ENCODE data around the gene COX5B. TPM values are rescaled to one million over a fixed set of nuclear protein-coding genes. Genes with fewer than 3 reads are reported as not detected.

COX5B gene
- total RNA-seq, 1 donor from 2014 or later: 148 TPM

DNA sequence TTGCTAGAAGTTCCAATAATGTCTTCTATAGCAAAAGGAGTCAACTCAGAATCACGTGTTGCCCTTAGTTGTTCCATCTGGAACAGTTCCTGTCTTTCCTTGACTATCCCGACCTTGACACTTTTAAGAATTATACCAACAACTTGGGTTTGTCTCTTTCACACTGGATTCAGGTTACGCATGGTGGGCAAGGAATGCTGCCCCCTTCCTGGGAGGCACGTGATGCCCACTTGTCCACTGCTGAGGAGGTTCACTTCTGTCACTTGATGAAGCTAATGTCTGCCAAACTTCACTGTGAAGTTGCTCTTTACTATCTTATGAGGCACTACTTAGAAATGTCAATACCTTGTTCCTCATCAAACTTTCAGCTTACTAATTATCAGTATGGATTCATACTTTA, 5.3 kb downstream of the COX5B start:
- no peak for DNase-seq (ENCODE audit: low spot score)
- TF ChIP-seq EZH2phosphoT487 (IDR thresholded peaks at IDR 0.05): no peak
- TF ChIP-seq, protein P1, sequence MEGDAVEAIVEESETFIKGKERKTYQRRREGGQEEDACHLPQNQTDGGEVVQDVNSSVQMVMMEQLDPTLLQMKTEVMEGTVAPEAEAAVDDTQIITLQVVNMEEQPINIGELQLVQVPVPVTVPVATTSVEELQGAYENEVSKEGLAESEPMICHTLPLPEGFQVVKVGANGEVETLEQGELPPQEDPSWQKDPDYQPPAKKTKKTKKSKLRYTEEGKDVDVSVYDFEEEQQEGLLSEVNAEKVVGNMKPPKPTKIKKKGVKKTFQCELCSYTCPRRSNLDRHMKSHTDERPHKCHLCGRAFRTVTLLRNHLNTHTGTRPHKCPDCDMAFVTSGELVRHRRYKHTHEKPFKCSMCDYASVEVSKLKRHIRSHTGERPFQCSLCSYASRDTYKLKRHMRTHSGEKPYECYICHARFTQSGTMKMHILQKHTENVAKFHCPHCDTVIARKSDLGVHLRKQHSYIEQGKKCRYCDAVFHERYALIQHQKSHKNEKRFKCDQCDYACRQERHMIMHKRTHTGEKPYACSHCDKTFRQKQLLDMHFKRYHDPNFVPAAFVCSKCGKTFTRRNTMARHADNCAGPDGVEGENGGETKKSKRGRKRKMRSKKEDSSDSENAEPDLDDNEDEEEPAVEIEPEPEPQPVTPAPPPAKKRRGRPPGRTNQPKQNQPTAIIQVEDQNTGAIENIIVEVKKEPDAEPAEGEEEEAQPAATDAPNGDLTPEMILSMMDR (IDR thresholded peaks at IDR 0.05): no peak
- no peak for TF ChIP-seq EZH2 (IDR thresholded peaks at IDR 0.05)
- Histone ChIP-seq H2AFZ (replicated peaks) (no peak overlapping the region), H3K27ac (no peak overlapping the region), H3K9me3 (ENCODE audit: low read depth) (no peaks in the 10 kb centered on the region), H3K27me3 (no peaks in the 10 kb centered on the region), H3F3A (ENCODE audit: low read depth) (peaks cover 9% of the 10 kb centered on the region), H3K79me2 (ENCODE audit: low read depth) (peaks cover 13% of the 10 kb centered on the region), H3K4me1 (peaks cover 5% of the 10 kb centered on the region), H3K4me3 (no peak overlapping the region), H4K20me1 (ENCODE audit: low read depth) (peaks cover 6% of the 10 kb centered on the region), H3K36me3 (peaks cover 11% of the 10 kb centered on the region), H3K9ac (no peak overlapping the region), H3K4me2 (no peak overlapping the region)
- Mint-ChIP-seq H3K9me3 (peaks cover 17% of the 10 kb centered on the region), H3K36me3 (peaks cover 47% of the 10 kb centered on the region), H3K27ac (peak overlapping the region; percentile 18), H3K4me1 (peaks cover 5% of the 10 kb centered on the region), H3K27me3 (ENCODE audit: insufficient read depth, low read depth) (peaks cover 6% of the 10 kb centered on the region), H3K4me3 (no peak overlapping the region)

DNA sequence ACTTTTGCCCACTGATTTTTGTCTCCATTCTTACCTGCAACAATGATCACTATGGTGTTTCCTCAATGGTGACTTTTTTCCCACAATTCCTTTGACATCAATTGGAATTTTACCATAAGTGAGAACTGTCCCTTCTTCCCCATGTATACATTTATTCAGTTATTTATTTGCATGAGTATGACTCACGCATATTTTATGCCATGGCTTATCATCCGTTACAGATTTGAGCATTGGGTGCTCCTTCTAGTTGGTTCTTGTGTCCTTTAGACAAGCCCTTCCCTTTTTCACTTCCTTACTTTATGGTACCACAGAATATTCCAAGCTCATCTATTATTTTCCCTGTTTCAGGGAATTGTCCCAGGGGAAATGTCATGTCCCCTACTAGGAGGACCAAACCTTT, 7.6 kb downstream of the COX5B start:
- H2AFZ ChIP-seq (replicated peaks): no peak overlapping the region

DNA sequence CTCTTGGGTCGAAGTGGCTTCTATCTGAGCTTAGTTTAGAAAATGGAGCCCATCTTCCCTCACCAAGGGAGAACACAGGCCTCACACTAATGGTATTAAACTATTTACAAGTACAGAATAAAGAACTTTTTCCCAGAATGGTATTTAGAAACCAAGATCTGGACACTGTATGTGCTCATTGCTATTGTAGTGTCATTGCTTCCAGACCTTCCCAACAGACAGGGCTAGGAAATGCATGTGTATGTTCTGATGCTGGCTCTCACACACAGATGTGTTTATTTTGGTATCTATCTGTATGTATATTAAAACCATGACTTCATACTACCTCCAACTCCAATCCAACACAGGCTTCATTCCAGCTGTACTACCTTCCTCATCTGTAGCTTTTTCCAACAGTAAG, 8.0 kb downstream of the COX5B start:
- no peaks in the 10 kb centered on the region for H3K4me1 Mint-ChIP-seq
- TF ChIP-seq, protein P1 (IDR thresholded peaks at IDR 0.05): no peak
- TF ChIP-seq EZH2phosphoT487 (IDR thresholded peaks at IDR 0.05) (no peak), EZH2 (IDR thresholded peaks at IDR 0.05) (no peak)
- no peak for DNase-seq (ENCODE audit: low spot score)
- Histone ChIP-seq H3K9me3 (ENCODE audit: low read depth) (no peaks in the 10 kb centered on the region), H3K79me2 (ENCODE audit: low read depth) (no peaks in the 10 kb centered on the region), H4K20me1 (ENCODE audit: low read depth) (no peaks in the 10 kb centered on the region), H3K27me3 (no peaks in the 10 kb centered on the region), H3K4me3 (no peak overlapping the region), H3K4me1 (no peaks in the 10 kb centered on the region), H3K27ac (no peak overlapping the region), H3F3A (ENCODE audit: low read depth) (peaks cover 9% of the 10 kb centered on the region), H3K36me3 (peaks cover 2% of the 10 kb centered on the region), H3K4me2 (no peak overlapping the region), H2AFZ (replicated peaks) (no peak overlapping the region), H3K9ac (no peak overlapping the region)
- no peak overlapping the region for H3K4me3 Mint-ChIP-seq
- peaks cover 3% of the 10 kb centered on the region for H3K27me3 Mint-ChIP-seq (ENCODE audit: insufficient read depth, low read depth)
- peaks cover 38% of the 10 kb centered on the region for H3K36me3 Mint-ChIP-seq
- no peak overlapping the region for H3K27ac Mint-ChIP-seq
- H3K9me3 Mint-ChIP-seq: peaks cover 17% of the 10 kb centered on the region

More for the DNA sequence above, 7.6 kb downstream of the COX5B start:
- no peaks in the 10 kb centered on the region for H3K4me1 Mint-ChIP-seq
- Histone ChIP-seq H3K9me3 (ENCODE audit: low read depth) (no peaks in the 10 kb centered on the region), H3F3A (ENCODE audit: low read depth) (peaks cover 9% of the 10 kb centered on the region), H4K20me1 (ENCODE audit: low read depth) (no peaks in the 10 kb centered on the region), H3K79me2 (ENCODE audit: low read depth) (no peaks in the 10 kb centered on the region), H3K4me1 (no peaks in the 10 kb centered on the region), H3K9ac (no peak overlapping the region), H3K4me2 (no peak overlapping the region), H3K27ac (no peak overlapping the region), H3K27me3 (no peaks in the 10 kb centered on the region), H3K4me3 (no peak overlapping the region), H3K36me3 (peaks cover 2% of the 10 kb centered on the region)
- H3K36me3 Mint-ChIP-seq: peaks cover 39% of the 10 kb centered on the region
- no peak for DNase-seq (ENCODE audit: low spot score)
- H3K4me3 Mint-ChIP-seq: no peak overlapping the region
- TF ChIP-seq EZH2 (IDR thresholded peaks at IDR 0.05): no peak
- TF ChIP-seq, protein P1 (IDR thresholded peaks at IDR 0.05): no peak
- H3K27ac Mint-ChIP-seq: no peak overlapping the region
- peaks cover 3% of the 10 kb centered on the region for H3K27me3 Mint-ChIP-seq (ENCODE audit: insufficient read depth, low read depth)
- H3K9me3 Mint-ChIP-seq: peaks cover 17% of the 10 kb centered on the region

All from neural progenitor cell (in vitro differentiated cells).